Hematopoietic multipotent progenitor cell treated with erythropoietin and hydrocortisone succinate and interleukin-3 and kit ligand, for 17 days (in vitro differentiated cells): ENCODE measurements around the gene METTL3.
"Not testable (repeated sequence)": the region's sequence is repeated elsewhere in the genome, so short reads cannot be mapped to it uniquely, and the experiment has no call there.

Experiments
- DNase-seq: peaks from one replicate; pipeline ENCODE4 v3.0.0-alpha.2; 2015; ENCODE audit warnings: low spot score

Gene METTL3

GRCh38 chr14:21510735-21511657 is at the start of gene METTL3:
Gene METTL3 (minus strand): TSS chr14:21511340. CDS start chr14:21511223, 117 bp downstream.
- DNase-seq: peak; percentile 97

GRCh38 chr14:21558703-21559170 is 47.6 kb upstream of the METTL3 start:
- DNase-seq: no peak

GRCh38 chr14:21557084-21557901 is 46.2 kb upstream of the METTL3 start:
- DNase-seq: peak; percentile 89

- no peak for DNase-seq
Observed at GRCh38 chr14:21556378-21557083, 45.4 kb upstream of the METTL3 start.

GRCh38 chr14:21553266-21553665 is 42.1 kb upstream of the METTL3 start:
- DNase-seq: no peak

- DNase-seq: not testable (repeated sequence)
Observed at GRCh38 chr14:21544588-21544987, 33.4 kb upstream of the METTL3 start.

GRCh38 chr14:21543963-21544362 is 32.8 kb upstream of the METTL3 start:
- DNase-seq: no peak

GRCh38 chr14:21543521-21543960 is 32.4 kb upstream of the METTL3 start:
- DNase-seq: no peak

GRCh38 chr14:21541413-21542074 is 30.4 kb upstream of the METTL3 start:
- no peak for DNase-seq

- DNase-seq: no peak
Observed at GRCh38 chr14:21539189-21539940, 28.2 kb upstream of the METTL3 start.

GRCh38 chr14:21537090-21537424 is 25.9 kb upstream of the METTL3 start:
- DNase-seq: no peak

GRCh38 chr14:21536418-21537089 is 25.4 kb upstream of the METTL3 start:
- no peak for DNase-seq

GRCh38 chr14:21535545-21536417 is 24.6 kb upstream of the METTL3 start:
- no peak for DNase-seq

GRCh38 chr14:21534576-21534975 is 23.4 kb upstream of the METTL3 start:
- DNase-seq: no peak

GRCh38 chr14:21533294-21533693 is 22.2 kb upstream of the METTL3 start:
- DNase-seq: no peak

- no peak for DNase-seq
Observed at GRCh38 chr14:21529515-21529914, 18.4 kb upstream of the METTL3 start.

GRCh38 chr14:21528381-21529348 is 17.5 kb upstream of the METTL3 start:
- no peak for DNase-seq

- no peak for DNase-seq
Observed at GRCh38 chr14:21527318-21527679, 16.2 kb upstream of the METTL3 start.
